Eye (tissue), 1 donor: ENCODE data around the gene SNX12.
"Not testable (repeated sequence)": the region's sequence is repeated elsewhere in the genome, so short reads cannot be mapped to it uniquely, and the experiment has no call there.

Experiments used
- DNase-seq: peaks from one replicate; pipeline ENCODE4 v3.0.0-alpha.2; 2015

Gene SNX12

DNA sequence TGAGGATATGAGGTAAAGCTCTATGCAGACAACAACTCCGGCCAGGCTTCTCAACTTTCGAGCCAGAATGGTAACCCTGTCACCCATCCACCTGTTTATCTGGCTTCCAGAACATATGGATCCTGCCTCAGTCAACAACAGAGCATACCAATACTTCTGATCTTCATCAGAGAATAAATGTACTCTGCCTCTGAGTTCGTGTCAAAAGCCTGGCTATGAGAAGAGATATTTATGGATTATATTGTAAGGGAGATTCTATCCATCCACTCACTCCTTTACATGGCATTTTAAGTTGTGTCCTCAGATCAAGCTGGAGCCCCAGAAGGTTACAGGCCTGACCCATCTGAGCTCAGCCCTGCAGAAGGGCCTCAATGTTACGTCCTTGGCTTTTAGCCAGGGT lies 17.8 kb upstream of the SNX12 start:
- DNase-seq, result no peak

DNA sequence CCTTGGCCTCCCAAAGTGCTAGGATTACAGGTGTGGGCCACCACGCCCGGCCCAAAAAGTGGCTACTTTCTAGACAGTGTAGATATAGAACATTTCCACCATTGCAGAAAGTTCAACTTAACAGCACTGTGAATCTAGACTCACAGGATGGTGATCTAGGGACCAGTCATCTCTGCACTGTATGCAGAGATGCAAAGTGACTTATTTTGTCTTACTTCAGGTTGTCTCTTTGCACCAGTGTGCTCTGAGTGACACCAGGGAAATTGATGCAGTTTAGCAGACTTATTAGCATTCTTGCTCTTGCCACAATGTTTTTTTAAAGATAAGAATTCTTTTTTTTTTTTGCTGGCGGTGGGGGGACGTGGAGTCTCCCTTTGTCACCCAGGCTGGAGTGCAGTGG lies 14.7 kb upstream of the SNX12 start:
- no peak for DNase-seq

DNA sequence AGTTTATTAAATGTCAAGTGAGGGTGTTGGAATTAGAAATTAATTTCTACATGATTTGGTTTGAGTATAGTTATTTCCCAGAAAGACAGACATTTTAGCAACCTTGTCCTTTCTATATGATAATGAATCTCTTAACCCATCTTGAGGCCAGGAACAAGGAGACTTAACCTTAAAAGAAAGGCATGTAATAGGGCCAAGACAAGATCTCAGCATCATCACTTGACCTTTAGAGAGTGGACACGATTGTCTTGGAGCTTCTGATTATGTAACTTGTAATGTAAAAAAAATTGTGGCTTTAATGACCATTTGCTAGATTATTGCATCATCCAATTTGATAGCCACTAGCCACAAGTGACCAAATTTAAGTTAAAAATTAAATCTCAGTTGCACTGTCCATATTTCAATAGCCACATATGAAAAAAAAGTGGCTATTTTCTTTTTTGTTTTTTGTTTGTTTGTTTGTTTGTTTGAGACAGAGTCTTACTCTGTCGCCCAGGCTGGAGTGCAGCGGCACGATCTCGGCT lies 14.1 kb upstream of the SNX12 start:
- DNase-seq, result no peak

DNA sequence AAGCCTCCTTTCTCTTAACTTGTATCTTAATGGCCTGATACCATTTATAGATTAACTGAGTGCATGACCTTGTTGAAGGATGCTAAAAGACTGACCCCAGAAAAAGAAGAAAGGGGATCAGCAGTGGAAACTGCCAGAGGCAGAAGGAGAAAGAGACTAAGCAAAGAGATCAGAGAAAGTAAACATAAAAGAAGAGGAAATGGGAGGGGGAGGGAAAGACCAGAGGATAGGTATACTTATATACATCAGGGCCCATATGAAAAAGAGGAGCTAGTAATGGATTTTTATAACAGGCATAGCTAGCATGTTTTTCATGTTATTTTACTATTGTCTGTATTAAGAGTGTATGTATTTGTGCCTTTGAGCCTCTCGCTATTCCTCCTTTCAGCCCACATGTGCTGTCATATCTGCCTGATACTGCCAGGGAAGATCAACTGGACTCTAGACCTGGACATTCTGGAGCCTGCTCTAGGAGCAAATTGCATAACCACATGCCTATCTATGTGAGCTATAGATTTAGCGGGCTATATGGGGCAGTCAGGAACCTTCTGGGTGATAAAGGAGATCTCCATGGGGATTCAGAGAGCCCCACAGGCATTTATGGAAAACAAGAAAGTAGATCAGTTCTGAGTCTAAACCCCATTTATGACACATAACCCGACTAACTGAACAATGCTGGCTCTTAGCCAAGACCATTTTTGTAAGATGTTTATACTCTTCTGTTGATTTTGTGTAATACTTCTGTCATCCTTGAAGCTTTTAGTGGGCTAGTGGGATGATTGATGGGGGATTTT lies 13.4 kb upstream of the SNX12 start:
- DNase-seq, result no peak

DNA sequence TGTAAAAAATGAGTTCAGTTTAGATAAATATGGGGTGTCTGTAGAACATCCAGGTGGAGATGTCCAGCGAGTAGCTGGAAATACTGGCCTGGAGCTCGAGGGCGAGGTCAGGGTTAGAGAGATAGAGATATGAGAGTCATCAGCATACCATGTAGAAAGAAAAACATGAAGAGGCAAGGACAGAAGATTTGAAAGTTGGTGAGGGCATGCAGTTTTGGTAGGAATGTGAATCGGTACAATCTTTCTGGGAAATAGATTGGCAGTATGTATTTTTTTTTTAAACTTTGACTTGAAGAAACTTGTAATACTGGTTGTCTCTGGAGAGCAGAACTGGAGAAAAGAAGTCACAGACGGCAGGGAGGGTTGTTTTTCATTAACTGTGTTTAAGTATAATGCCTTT lies 2.4 kb upstream of the SNX12 start:
- DNase-seq, result no peak

DNA sequence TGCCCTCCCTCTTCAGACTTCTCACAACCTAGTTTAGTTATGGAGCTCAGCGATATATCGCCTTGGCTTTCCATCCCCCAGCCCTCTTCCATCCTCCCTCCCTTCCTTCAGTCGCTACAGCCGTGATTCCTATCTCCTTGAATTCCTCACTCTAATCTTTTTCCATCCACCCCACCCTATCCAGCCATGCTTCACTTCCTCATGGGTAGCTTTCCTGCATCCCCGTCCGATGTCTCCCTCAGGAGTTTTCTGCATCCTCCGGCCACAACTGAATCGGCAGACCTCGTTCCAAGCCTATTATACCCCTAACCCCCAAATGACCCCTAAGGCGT lies 456 bp downstream of the SNX12 start:
- DNase-seq, result no peak

DNA sequence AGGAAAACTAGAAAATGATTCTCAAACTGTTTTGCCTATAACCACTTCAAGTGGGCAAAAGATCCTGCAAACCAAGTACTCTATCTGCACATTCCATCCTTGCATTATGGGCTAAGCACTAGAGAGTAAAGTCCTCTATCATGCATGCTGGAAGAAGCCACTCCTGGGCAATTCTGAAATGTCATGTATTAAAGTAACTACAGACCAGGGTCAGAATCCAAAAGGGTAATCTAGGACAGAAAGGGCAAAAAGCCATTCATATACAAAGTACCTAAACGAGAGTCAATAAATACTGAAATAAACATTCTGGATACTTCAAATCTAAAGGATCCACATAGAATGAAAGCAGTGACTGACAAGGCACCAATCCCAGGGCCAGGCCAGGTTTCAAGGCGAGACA lies 1.0 kb downstream of the SNX12 start:
- no peak for DNase-seq

DNA sequence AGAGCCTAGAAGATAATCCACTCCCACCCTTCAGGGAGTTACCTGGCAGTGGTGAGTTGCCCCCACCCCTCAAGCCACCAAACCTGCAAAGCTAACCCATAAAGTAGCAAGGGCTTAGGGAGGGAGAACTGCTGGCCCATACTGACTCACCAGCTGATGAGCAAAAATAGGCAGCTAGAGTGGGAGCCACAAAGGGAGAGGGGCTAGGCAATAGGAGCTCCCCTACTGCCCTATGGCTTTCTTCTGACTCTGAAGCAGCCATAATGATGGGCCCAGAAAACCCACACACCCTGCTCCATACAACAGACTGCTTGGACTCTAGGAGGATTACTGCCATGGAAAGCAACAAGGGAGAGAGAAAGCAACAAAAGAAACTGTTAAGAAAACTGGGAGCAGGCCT lies 8.0 kb downstream of the SNX12 start:
- DNase-seq, result no peak

DNA sequence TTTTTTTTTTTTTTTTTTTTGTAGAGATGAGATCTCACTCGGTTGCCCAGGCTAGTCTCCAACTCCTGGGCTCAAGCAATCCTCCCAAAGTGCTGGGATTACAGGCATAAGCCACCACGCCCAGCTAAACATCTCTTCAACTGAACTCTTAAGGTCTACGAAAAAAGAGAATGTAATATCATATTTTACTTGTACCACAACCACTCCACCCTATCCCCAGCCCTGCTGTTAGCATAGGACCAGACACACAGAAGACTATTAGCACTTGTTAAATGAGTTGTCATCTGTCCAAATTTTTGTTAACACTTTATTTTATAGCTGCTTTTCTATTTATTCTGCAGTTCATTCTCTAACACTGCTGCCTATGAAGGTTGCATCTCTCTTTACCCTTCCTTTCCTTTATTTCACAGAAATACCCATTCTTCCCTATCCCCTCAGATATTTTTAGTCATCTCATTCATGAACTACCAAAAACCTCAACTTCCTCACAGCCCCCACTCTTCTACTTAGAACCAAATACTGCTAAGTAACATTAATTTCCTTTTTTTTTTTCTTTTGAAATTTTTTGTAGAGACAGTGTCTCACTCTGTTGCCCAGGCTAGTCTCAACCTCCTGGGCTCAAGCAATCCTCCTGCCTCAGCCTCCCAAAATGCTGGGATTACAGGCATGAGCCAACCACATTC lies 10.1 kb downstream of the SNX12 start:
- DNase-seq, result no peak

DNA sequence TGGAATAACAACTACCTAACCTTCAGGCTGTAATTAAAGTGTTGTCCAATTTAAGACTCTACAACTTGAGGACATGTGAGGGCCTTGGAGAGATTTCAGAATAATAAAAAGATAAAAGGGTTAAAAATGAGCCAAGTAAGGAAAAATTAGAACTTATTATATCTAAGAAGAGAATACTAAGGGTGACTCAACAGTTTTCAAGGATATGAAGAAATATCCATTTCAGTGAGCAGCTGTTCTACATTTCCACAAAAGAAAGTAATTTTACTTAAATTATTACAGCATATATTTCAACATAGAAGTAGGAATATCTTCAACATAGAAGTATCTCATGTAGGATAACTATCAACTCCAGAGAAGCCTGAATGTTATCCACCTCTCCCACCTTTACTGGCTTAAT lies 11.3 kb downstream of the SNX12 start:
- DNase-seq, result no peak

DNA sequence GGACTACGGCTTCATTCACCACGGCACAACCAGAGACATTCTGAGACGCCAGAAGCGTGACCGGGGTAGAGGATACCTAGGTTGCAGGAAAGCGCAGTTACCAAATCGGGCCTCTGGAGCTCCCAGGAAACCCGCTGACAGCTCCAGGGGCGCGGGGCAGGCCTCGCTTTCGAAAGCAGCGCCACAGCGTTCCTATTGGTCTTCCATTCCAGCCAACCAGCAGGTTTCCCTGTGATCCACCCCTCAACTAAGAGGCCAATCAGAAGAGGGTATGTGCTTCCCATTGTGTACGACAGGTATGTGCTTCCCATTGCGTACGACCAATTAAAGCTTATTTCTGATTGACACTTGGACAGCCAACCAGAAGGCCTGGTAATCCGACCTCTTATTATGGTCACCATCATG lies 14.9 kb downstream of the SNX12 start:
- peak; percentile 60 for DNase-seq

DNA sequence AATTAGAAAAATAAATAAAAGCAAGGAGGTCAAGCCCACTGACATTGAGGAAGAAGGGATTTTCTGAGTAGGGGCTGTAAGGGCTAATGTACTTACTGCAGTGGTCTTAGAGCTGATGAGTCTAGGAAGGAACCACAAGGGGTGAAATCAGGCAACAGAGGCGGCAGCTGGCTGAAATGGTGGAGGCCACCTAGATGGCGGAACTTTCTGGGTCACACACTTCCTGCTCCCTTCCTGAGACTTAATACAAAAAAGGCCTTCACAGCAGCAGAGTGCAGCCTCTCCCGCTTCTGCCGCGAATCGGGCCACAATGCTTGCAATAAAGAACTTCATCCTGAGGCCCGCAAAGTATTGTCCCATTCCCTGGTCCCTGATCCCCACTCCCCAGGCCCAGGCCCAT lies 15.4 kb downstream of the SNX12 start:
- peak; percentile 1 for DNase-seq

DNA sequence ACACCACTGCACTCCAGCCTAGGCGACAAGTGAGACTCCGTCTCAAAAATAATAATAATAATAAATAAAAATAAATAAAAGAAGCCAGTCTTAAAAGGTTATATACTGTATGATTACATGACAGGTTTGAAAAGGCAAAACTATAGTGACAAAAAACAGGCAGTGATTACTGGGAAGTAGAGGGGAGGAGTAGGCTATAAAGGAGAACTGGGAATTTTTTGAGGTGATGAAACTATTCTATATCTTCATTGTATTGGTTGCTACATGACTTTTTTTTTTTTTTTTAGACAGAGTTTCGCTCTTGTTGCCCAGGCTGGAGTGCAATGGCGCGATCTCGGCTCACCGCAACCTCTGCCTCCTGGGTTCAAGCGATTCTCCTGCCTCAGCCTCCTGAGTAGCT lies 20.2 kb downstream of the SNX12 start:
- not testable (repeated sequence) for DNase-seq

DNA sequence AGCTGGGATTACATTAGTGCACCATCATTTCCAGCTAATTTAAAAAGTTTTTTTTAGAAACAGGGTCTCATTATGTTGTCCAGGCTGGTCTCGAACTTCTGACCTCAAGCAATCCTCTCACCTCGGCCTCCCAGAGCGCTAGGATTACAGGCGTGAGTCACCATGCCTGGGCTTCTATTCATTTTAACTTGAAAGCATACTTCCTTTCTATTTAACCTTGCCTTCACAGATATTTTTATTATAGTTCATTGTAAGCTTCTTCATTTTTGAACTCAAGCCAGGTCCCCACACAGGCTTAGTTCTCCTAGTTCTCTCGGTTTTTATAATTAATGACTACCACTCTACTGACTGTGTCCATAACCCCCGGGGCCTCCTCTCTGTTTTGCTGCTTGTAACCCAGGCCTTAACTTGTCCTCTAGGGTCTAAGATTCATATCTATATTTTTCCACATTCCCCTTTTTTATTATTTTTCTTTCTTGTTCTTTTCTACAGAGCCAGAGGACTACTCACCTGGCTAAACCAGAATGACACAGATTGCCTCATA lies 50.7 kb downstream of the SNX12 start:
- no peak for DNase-seq
